Ovary (tissue), 9 donors: ENCODE measurements around the gene CCDC174. TPM values are rescaled to one million over a fixed set of nuclear protein-coding genes. Genes with fewer than 3 reads are reported as not detected.

ENCODE experiments used
- DNase-seq, 5 donors: peaks; one replicate each; pipeline ENCODE4 v3.0.0-alpha.2; 2019 to 2020
- H3K27ac ChIP-seq, 2 donors: fragments of 200-600 bp; one replicate each; pipeline versions ENCODE4 v1.5.1 to v1.8.0; 2019 to 2022
- H3K27me3 ChIP-seq: fragments of 200-600 bp; one replicate; pipeline ENCODE4 v1.8.0; 2022
- H3K36me3 ChIP-seq: fragments of 200-600 bp; sonication (generic); one replicate; pipeline ENCODE4 v1.5.1; 2019
- H3K4me1 ChIP-seq: one replicate; pipeline ENCODE4 v1.8.1; 2013; ENCODE audit warnings: mild to moderate bottlenecking, moderate library complexity; ENCODE audit not compliant: insufficient read depth
- H3K4me3 ChIP-seq: fragments of 200-600 bp; sonication (generic); one replicate; pipeline ENCODE4 v1.5.1; 2017
- H3K9me3 ChIP-seq, 2 donors: fragments of 200-600 bp in 1 of 2; sonication (generic) in 1 of 2; one replicate each; pipeline versions ENCODE4 v1.5.1 to v1.8.1; 2013 to 2019; ENCODE audit warnings: mild to moderate bottlenecking in 1 of 2, moderate library complexity in 1 of 2
- CTCF ChIP-seq, 3 donors: fragments of 450-650 bp in 2 of 3; fragments of 200-600 bp in 1 of 3; IDR thresholded peaks; one replicate each; pipeline versions ENCODE4 v1.5.1 to v1.8.0; 2016 to 2022; ENCODE audit warnings: antibody characterized with exemption in 3 of 3, mild to moderate bottlenecking in 1 of 3
- EP300 ChIP-seq: sonication (generic); formaldehyde crosslinking; IDR thresholded peaks from one replicate; pipeline ENCODE4 v1.6.1; 2017; ENCODE audit warnings: antibody characterized with exemption
- POLR2A ChIP-seq: fragments of 450-650 bp; IDR thresholded peaks from one replicate; pipeline ENCODE4 v1.6.1; 2017; ENCODE audit warnings: antibody characterized with exemption, mild to moderate bottlenecking, moderate library complexity
- WGBS, 3 donors: extraction: QIAGEN DNeasy Blood & Tissue Kit in 1 of 3; methylation state at CpG; one replicate each; pipeline versions ENCODE4 v1.1.5 to v1.1.7; 2013 to 2017; 5-methylcytosine and 5-hydroxymethylcytosine counted together
- intact Hi-C, 4 donors: fragments of 100-400 bp; cut with DNase I; formaldehyde crosslinking; loops; one replicate each; pipeline versions ENCODE4 v1.11.0 to v1.15.1; 2022 to 2023
- polyA plus RNA-seq, 2 donors: library from polyadenylated mRNA; stranded (reverse); fragments of 200-250 nt in 1 of 2; fragments of 350-450 nt in 1 of 2; fragmentation: Illumina TruSeq in 1 of 2; extraction: RNeasy Lipid Tissue Mini Kit (QIAGEN cat#74804) in 1 of 2; gene quantifications; one replicate each; pipeline ENCODE4 v1.2.3, GENCODE V29; 2013 to 2014
- total RNA-seq, 7 donors: library from RNA; depleted of rRNA in 2 of 7; stranded (reverse); fragments of >200 nt in 2 of 7; fragmentation: NEBNext Ultra II Directional in 3 of 7; extraction: Animal tissue kit (Norgen Biotek cat#: 25700) in 3 of 7; gene quantifications; one replicate each; pipeline versions ENCODE4 v1.1.0 to v1.2.4, GENCODE V29; 2016 to 2023
- donor health status: DM: no; HTN: no; CAD: no; lungs with moderate emphysema.
- donor health status: DM: no; HTN: no; CAD: no.
- donor health status: Bipolar disorder and iron deficiency.
- donor health status: DM: yes; HTN: yes; CAD: no.
- donor health status: DM: no; HTN: no; CAD: no.
- donor health status: DM: yes; HTN: yes; CAD: no.

Gene CCDC174
- total and polyA plus RNA-seq, 9 donors, result 18.8 to 35.5 (median 25.2) TPM

GRCh38 chr3:14646131-14646573 is 5.4 kb upstream of the CCDC174 start:
- Histone ChIP-seq H3K4me1 (no peaks in the 10 kb centered on the region), H3K27me3 (no peaks in the 10 kb centered on the region), H3K4me3 (no peak overlapping the region), H3K9me3 (no peaks in the 10 kb centered on the region), H3K36me3 (no peaks in the 10 kb centered on the region), H3K27ac (no peak overlapping the region)
- TF ChIP-seq EP300 (no peak), POLR2A (no peak)
- whole genome bisulfite sequencing, 3 donors, result 80 to 84% (median 82%) methylated on average over 6 of the region's 6 CpGs
- no peak for DNase-seq
- intact Hi-C loops, result no loop called here

GRCh38 chr3:14646589-14647413 is 4.8 kb upstream of the CCDC174 start:
- no peaks in the 10 kb centered on the region for H3K4me1 ChIP-seq
- H3K36me3 ChIP-seq, result no peaks in the 10 kb centered on the region
- intact Hi-C loops, result no loop called here
- DNase-seq, result no peak
- no peak overlapping the region for H3K27ac ChIP-seq
- H3K9me3 ChIP-seq, result no peaks in the 10 kb centered on the region
- WGBS, 3 donors, result 65 to 72% (median 70%) methylated on average over 9 of the region's 9 CpGs
- H3K4me3 ChIP-seq, result no peak overlapping the region
- TF ChIP-seq EP300 (no peak), CTCF (IDR thresholded peaks at IDR 0.05) (no peak), POLR2A (no peak)
- H3K27me3 ChIP-seq, result no peaks in the 10 kb centered on the region

- Histone ChIP-seq H3K9me3 (no peaks in the 10 kb centered on the region), H3K4me3 (no peak overlapping the region), H3K36me3 (no peaks in the 10 kb centered on the region), H3K4me1 (no peaks in the 10 kb centered on the region), H3K27me3 (no peaks in the 10 kb centered on the region), H3K27ac (no peak overlapping the region)
- TF ChIP-seq POLR2A (no peak), CTCF (IDR thresholded peaks at IDR 0.05) (no peak), EP300 (no peak)
- no peak for DNase-seq
- WGBS, 3 donors, result 62 to 74% (median 67%) methylated on average over 19 of the region's 19 CpGs
- intact Hi-C loops, result no loop called here
These were observed 3.3 kb upstream of the CCDC174 start for GRCh38 chr3:14647976-14648955.

- no peak for DNase-seq
- WGBS, 3 donors, result 93 to 96% (median 94%) methylated on average over 2 of the region's 2 CpGs
- H3K9me3 ChIP-seq, result no peaks in the 10 kb centered on the region
These were observed 2.1 kb upstream of the CCDC174 start for GRCh38 chr3:14649466-14649865.

More at GRCh38 chr3:14649466-14649865, 2.1 kb upstream of the CCDC174 start:
- H3K4me3 ChIP-seq, result no peak overlapping the region
- no peaks in the 10 kb centered on the region for H3K36me3 ChIP-seq
- H3K27ac ChIP-seq, result no peak overlapping the region
- intact Hi-C loops, result no loop called here
- H3K4me1 ChIP-seq, result no peaks in the 10 kb centered on the region
- TF ChIP-seq CTCF (IDR thresholded peaks at IDR 0.05), result no peak
- TF ChIP-seq EP300, result no peak
- TF ChIP-seq POLR2A, result no peak
- no peaks in the 10 kb centered on the region for H3K27me3 ChIP-seq
